Cerebellar cortex (tissue), 1 donor: ENCODE data around the gene UBE2G1.
"Not testable (repeated sequence)": the region's sequence is repeated elsewhere in the genome, so short reads cannot be mapped to it uniquely, and the experiment has no call there.

ENCODE experiments used
- DNase-seq: peaks from one replicate; pipeline ENCODE4 v3.0.0-alpha.2; 2015; ENCODE audit warnings: low spot score

Gene UBE2G1

DNA sequence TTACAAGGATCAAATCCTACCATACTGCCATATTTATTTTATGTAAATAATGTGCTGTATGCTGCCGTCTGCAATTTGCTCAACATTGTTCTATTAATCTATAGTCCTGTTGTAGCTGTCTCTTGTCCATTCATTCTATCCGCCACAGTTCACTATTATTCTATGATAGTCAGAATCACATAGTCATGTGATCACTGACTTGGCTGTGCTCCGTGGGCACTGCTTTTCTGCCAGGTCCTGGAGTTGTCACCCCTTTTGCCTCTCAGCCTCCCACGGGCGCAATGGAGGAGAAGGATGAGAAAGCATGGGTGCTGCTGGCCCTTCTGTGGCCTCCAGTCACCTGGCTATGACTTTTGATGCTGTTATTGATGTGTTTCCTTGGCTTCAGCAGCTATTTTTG, 65.4 kb downstream of the UBE2G1 start:
- peak; percentile 38 for DNase-seq

DNA sequence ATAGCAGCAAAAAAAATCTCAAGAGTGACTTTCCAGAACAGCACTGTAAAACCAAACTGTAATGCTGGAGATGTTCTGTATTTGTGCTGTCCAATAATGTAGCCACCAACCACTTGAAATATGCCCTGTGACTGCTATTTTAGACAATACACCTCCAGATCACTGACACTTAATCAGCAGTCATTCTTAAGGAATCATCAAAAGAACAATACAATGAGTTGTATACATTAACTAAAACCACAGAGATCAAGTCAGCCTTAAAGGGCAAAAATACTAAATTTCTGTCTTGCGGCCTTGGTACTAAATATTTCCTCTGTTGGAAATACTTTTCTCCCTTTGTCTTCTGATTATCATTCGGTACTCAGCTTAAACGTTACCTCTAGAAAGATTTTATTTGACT, 69.1 kb downstream of the UBE2G1 start:
- DNase-seq = no peak

DNA sequence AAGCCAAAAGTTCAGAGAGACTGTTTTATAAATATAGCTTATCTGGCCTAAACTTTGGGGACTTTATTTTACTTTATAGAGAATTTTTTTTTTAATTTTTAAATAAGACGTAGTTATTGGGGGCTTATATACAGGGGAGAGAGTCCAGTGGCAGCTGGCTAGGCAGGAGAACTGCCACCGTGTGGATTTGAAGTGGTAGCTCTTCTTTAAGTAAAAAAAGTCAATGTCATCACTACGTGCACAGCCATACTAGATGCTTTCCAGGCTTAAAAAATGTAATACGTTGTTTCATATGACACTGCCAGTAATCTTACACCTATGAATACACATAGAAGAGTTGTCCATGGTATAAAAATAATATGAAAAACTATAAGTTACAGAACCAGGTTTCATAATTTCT, 70.8 kb downstream of the UBE2G1 start:
- DNase-seq = no peak

DNA sequence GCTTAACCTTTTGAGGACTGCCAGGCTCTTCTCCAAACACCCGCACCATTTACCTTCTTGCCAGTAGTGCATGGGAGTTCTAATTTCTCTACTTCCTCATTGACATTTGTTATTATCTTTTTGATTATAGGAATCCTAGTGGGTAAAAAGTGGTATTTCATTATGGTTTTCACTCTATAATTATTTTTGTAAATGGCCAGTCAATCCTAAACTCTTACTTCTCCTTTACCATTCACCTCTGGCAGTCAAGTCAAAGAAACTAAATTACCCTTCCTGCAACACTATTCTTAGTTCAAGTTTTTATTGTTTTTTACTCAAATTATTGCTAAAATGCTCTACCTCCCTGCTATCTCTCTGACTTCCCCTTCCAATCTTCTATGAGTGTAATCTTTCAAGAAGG, 72.9 kb downstream of the UBE2G1 start:
- DNase-seq = no peak

DNA sequence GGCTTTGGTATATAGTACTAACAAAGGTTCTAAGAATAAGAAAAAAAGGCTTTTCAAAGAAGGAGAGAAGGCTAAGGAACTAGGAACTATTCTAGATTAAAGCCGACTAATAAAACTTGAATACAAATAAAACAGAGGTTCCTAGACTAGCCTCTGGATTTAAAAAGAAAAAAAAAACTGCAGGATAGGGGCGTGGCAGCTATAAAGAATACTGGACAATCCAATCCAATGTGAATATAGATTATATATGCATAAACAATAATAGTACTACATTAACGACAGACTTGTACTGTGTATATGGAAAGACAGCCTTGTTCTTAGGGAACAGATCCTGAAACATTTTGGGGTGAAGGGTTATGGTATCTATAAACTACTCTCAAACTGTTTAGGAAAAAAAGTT, 78.8 kb downstream of the UBE2G1 start:
- DNase-seq = no peak

DNA sequence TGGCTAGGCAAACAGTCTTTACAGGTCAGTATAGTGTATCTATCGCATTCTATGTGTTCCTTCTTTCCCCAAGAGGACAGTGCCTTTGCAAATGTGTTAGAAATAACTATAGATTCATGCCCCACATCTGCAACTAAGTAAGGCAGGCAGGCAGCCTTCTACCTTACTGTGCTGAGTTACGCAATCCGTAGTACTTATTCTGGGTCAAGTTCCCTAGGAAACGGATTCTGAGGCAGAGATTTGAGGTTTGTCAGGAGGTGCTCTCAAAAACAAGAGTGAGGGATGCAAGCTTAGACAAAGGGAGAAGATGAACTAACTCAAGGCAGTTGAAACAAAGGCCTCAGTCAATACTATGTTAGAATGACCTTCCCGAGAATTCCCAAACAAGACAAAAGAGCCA, 90.0 kb downstream of the UBE2G1 start:
- DNase-seq = no peak

DNA sequence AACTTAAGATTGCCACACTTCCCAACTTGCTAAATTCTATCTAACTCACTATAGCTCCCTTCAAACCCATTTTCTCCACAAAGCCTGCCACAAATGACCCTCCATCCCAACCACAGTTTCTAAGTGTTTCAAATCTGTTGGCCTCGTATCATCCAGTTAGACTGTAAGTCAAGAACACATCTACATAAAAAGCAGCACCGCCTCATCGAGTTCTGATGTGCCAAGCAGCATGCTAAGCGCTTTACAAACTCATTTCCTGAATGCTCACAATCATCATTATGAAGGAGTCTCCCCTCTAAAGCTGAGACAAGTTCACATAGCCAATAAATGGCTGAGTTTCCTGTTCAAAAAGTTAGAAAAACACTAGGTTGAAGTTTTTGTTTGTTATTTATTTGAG, 93.5 kb downstream of the UBE2G1 start:
- DNase-seq = no peak

DNA sequence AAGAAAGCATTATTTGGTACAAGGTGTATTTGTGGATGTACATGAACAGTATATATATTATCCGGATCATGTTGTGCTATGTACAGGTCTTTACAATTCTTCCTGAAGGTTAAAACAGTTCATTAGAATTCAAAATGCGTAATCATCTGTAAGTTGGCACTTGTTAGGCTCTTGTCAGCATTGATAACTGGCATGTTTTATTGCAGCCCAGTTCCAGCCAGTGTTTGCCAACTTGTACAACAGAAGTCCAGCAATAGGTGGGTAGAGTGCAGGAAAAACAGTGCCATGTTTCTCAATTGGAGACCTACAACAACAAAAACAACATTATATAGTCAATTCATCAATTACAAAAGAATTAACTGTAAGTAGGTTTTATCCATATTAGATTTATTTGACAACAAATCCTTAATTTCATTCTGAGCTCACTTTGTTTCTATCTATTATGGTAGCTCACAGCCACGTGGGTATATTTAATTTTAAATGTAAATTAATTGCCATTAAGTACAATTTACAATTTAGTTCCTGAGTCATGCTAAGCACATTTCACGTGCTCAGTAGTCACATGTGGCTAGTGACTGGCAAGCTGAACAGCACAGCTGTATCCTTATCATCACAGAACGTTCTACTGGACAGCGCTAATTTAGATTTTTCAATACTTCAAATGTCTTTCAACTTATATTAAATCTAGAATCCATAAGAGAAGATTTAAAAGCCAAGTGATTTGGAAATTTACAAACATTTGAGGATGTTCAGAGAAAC, 94.1 kb downstream of the UBE2G1 start:
- DNase-seq = no peak

DNA sequence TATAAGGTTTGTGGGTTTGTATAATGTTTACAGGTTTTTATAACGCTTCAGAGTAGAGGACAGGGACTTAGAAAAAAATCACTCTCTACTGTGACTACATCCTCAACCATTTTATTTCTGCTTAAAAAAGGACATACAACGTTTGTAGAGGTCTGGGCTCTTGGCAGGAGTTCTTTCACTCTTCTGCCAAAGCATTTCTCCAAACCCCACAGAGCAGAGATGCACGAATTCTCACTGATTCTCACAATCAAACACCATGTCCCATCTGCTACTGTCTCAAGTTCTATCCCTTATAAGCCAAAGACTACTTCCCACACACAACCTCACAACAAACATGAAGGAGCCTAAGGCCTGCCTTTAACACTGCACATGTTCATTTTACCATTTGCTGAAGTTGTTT, 95.7 kb downstream of the UBE2G1 start:
- DNase-seq = peak; percentile 57

DNA sequence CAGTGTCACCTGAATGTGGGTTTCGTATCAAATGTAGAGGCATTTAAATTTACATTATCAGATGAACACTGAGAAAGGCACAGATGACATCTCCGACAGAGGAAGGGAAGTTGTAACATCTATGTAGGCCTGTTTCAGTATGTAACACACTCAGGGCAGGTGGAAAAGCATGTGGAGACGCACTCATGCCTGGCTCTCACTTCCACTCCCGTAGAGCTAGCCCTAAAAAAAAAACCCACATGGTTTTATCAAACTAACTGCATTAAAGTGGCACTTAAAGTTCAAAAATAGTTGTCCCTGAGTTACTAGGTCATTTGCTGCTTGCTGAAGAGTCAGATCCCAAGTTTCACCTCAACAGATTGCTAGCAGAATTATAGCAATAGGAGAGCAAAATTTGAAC, 96.6 kb downstream of the UBE2G1 start:
- DNase-seq = no peak

DNA sequence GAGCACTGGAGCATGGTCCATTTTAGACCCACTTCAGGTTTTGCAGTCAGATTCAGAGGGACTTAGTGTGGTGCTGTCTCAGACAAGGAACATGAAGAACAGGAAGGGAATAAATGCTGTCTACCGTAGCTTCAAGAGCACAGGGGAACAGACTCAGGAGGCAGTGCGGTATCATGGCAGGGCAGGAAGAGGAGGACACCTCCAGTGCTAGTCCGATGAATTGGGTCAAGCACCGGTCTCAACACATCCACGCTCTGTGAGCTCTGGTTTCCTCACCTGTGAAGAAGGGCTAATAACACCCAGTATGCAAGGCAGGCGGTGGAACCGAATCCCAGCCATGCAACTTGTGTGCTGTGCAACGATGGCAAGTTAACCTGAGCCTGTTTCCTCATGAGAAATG, 99.1 kb downstream of the UBE2G1 start:
- no peak for DNase-seq

DNA sequence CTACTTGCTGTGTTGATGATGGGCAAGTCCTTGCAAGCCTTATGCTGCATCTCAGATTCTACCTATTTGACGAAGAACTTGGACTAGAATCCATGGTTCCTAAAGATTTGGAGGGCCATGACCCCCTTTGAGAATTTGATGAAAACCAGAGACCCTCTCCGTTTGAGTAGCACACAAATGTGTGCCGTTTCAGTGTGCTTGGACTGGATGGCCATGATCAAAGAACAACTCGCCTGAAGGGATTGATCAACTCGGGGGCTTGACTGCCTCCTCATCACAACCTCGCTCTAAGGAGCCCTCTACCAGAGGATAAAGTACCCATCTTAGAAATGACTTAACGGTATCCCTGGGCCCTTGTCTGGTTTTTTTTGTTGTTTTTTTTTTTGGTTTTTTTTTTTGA, 99.9 kb downstream of the UBE2G1 start:
- no peak for DNase-seq

DNA sequence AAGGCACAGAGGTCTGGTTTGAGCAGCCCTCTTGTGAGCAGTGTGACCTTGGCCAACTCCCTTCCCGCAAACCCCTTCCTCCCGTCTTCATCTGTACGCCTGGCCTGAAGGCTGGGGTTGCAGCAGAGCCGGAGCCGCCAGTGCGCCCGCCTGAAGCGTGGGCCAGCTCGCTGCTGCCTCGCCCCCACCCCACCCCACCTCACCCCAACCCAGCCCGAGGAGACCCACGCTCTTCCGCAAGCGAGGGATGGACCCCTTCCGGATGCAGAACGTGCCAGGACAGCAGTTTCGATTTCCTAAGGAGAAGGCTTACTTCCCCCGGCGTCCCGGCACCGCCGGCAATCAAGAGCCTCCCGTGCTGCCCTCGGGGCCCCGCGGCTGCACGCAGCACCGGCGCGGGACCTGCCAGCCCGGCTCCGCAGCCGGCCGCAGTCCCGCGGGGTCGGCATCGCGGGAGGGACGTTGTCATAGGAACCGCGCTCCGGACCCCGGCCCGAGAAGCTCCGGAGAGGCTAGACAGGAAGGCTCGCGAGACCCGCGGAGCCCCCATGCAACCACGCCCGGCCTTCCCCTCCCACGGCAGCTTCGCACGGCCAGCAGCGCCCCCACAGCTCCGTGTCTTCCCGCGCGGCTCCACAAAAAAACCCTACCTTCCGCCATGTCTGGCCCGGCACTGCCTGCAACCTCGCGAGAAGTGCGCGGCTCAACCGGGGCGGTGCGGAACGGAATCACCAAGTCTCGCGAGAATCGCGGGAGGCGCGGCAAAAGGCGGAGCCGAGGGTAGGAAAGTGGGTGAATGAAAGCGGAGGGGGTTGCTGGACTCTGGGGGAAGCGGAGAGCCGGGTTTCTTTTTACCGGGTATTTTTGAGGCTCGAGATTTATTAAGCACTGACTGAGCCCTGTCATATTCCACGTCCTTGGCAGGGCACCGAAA, 102.9 kb downstream of the UBE2G1 start, which contains the start of gene ANKFY1:
Gene ANKFY1 (minus strand): TSS at position 698 of the 934 bp plus-strand sequence. CDS start 38 bp downstream, at position 660.
- DNase-seq = peak; percentile 94

DNA sequence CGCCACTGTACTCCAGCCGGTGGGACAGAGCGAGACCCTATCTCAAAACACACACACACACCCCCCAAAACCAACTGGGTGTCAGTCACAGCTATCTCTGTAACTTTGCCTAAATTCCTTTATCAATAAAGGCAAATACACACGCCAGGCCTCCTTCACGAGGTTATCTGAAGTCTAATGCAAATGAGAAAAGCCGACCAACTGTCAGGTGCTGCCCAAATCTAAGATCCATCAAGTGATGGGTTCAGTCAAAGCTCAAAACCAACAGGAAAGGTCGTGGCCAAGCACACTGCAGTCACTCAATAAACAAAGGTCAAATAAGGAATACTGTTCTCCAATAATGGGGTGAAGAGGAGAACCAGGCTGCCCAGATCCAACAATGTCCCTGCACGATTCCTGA, 103.8 kb downstream of the UBE2G1 start:
- no peak for DNase-seq

DNA sequence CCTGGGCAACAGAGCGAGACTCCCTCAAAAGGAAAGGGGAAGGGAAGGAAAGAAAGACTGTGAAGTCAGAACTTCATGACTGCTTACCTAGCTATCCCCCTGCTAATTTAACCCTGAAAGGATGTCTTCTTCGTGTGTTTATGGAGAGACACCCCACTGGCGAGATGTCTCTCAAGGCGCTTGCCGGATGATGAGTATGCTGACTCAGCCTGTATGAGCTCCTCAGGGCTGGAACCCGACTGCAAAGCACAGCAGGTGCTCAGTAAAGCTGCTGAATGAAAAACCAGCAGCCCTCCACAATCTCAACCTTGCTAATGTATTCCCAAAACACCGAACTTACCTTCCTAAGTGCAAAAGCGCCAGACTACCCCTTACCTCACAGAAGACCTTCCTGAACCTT, 105.0 kb downstream of the UBE2G1 start:
- DNase-seq = no peak

DNA sequence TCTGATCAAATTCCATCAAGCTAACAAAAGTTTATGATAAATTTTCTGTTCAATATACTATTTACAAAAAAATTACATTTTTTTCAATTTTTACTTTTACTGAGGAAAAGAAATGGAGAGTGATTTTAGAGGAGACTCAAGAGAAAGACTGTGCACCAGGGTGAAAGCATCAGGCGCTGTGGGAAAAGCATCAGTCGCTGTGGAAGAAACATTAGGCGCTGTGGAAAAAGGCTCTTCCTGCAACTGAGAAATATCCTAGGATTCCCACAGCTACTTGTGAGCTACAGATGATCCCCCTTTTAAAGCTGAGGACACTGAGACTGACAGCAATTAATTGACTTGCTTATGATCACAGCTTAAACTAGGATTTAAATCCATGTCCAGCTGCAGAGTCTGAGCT, 107.6 kb downstream of the UBE2G1 start:
- no peak for DNase-seq

DNA sequence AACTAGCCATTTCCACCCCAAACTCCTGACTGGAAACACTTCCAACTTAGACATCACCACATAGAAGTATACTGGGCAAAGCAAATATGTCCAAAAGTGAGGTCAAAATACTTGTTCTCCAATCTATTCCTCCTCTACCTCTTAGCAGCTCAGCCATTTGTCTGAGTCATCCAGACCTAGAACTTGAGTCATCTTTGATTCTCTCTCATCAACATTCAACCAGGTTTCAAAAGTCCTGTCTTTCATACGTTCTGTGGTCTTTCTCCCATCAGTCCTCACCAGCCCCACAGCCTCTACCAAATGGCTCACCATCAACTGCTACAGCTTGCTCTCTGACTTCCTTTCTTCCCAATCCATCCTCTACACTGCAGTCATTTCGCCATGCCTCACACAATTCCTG, 109.5 kb downstream of the UBE2G1 start:
- no peak for DNase-seq

DNA sequence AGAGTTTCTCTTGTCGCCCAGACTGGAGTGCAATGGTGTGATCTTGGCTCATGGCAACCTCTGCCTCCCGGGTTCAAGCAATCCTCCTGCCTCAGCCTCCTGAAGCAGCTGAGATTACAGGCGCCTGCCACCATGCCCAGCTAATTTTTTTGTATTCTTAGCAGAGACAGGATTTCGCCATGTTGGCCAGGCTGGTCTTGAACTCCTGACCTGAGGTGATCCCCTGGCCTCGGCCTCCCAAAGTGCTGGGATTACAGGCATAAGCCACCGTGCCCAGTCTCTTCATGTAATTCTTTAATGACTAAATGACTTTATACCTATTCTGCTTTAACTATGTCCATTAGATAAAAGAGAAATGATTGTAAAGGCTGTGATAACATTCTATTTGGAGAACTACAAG, 111.2 kb downstream of the UBE2G1 start:
- DNase-seq = not testable (repeated sequence)

DNA sequence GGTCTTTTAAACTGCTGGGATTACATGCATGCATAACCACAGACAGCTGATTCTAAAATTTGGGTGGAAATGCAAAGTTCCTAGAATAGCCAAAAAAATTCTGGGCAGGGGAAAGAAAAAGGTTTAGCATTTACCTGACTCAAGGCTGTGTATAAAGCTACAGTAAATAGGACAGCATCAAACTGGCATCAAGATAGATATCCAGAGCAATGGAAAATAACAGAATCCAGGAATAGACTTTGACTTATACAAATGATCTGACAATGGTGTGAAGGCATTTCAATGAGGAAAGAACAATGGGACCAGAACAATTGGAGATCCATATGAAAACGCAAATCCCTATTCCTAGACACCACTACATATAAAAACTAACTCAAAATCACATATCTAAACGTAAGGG, 115.6 kb downstream of the UBE2G1 start:
- DNase-seq = no peak

DNA sequence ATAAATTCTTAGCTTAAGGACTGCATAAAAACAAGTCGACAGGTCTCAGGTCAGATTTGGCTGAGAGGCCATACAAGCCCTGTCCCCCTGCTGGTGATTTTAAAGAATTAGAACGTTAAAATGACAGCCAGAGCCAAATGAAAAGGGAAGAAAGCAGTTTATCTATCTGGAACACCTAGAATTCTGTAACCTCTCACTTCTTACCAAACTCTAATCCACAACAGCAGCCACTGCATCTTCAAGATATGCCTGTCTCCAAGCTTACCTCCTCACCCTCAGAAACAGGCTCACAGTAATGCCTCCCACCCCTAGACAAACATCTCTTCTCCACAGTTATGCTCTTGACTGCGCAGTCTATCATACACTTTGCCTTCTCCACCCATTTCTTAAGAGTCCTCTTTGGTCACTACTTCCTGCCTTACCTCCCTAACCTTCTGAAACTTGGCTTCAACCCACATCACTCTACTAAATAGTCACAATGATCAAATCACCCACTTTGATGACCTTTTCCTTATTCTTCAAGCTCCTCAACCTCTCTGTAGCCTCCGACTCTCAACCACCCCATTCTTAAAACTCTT, 116.9 kb downstream of the UBE2G1 start:
- peak; percentile 49 for DNase-seq

DNA sequence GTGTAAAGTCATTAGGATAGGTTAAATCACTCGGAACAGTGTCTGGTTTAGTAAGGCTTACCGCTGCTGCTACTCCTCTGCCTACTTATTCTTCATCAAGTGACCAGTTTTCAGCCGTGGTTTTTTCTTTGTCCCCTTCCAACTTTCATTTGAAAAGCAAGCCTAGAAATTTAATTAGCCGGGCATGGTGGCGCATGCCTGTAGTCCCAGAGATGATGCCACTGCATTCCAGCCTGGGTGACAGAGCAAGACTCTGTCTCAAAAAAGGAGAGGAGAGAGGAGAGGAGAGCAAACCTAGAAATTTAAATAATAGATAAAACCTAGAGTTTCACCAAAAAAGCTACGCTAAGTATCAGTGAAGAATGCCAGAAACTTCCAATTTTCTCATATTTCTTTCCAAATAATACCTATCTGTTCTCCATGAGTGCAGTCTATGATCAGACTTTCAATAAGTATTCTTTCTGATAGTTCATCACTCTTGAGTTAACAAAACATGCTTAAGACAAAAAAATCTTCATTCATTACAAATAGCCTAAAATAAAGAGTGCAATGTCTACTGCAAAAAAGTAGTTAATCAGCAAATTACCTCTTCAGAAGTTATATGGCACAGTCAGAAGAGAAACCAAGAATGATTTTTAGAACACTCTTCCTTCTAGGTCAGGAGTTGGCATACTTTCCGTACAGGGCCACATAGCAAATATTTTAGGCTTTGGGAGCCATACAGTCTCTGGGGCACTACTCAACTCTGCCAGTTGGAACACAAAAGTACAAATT, 117.8 kb downstream of the UBE2G1 start:
- DNase-seq = no peak

DNA sequence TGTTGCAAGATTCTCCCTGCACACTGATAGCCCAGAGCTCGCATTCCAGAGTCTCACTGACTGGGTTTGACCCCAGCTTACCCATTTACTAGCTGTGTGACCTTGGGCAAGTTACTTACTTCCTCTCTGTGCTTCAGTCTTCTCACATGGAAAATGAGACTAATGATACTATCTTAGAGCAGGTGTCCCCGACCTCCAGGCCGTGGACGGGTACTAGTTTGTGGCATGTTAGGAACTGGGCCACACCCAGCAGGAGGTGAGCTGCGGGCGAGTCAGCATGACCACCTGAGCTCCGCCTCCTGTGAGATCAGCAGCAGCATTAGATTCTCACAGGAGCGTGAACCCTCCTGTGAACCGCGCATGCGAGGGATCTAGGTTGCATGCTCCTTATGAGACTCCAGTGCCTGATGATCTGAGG, 118.5 kb downstream of the UBE2G1 start:
- no peak for DNase-seq
